K562 (cell line): ENCODE results near the gene KLF5. TPM values are rescaled to one million over a fixed set of nuclear protein-coding genes. Genes with fewer than 3 reads are reported as not detected.

Experiments used
- CREB3 ChIP-seq: fragments of 450-650 bp; conservative IDR thresholded peaks from 2 replicates; pipeline ENCODE4 v1.6.1; 2016; ENCODE audit warnings: missing genetic modification characterization, low read depth, mild to moderate bottlenecking, missing compliant biosample characterization, moderate library complexity
- GMEB1 ChIP-seq: fragments of 250-450 bp; sonication (Bioruptor Pico); IDR thresholded peaks from 2 replicates; pipeline ENCODE4 v1.4.0; 2020; ENCODE audit warnings: mild to moderate bottlenecking
- JUNB ChIP-seq: fragments of 450-650 bp; formaldehyde crosslinking; conservative IDR thresholded peaks from 2 replicates; pipeline ENCODE4 v1.4.0; 2020; ENCODE audit warnings: mild to moderate bottlenecking
- NCOR1 ChIP-seq: fragments of 450-650 bp; IDR thresholded peaks from 2 replicates; pipeline ENCODE4 v1.6.1; 2016; ENCODE audit warnings: mild to moderate bottlenecking, moderate library complexity
- SAFB ChIP-seq: fragments of 200-400 bp; formaldehyde crosslinking; IDR thresholded peaks from 2 replicates; pipeline ENCODE4 v1.6.1; 2017; ENCODE audit warnings: low read depth, low read length, borderline replicate concordance
- SMARCE1 ChIP-seq: fragments of 450-650 bp; IDR thresholded peaks from 2 replicates; pipeline ENCODE4 v1.7.1; 2016; ENCODE audit warnings: mild to moderate bottlenecking
- TAL1 ChIP-seq: fragments of 450-650 bp; IDR thresholded peaks from 2 replicates; pipeline ENCODE4 v1.6.1; 2016; ENCODE audit warnings: mild to moderate bottlenecking
- TCF3 ChIP-seq: sonication (generic); formaldehyde crosslinking; IDR thresholded peaks from 2 replicates; pipeline ENCODE4 v1.4.0; 2020; ENCODE audit warnings: mild to moderate bottlenecking, missing genetic modification reagents
- THRA ChIP-seq: fragments of 450-650 bp; IDR thresholded peaks from 2 replicates; pipeline ENCODE4 v1.6.1; 2017; ENCODE audit warnings: mild to moderate bottlenecking, moderate library complexity
- TRIM24 ChIP-seq, 2 experiments: fragments of 450-650 bp; IDR thresholded peaks; 2 replicates each; pipeline ENCODE4 v1.6.1; 2016
- XRCC3 ChIP-seq: fragments of 450-650 bp; IDR thresholded peaks from 2 replicates; pipeline ENCODE4 v1.6.1; 2017; ENCODE audit warnings: mild to moderate bottlenecking, moderate library complexity
- ZNF444 ChIP-seq: fragments of 250-450 bp; sonication (Bioruptor Pico); IDR thresholded peaks from 2 replicates; pipeline ENCODE4 v1.4.0; 2020; ENCODE audit warnings: mild to moderate bottlenecking, moderate library complexity
- polyA plus RNA-seq, 8 experiments: library from polyadenylated mRNA; depleted of rRNA in 4 of 8; stranded (reverse) in 5 of 8; unstranded in 3 of 8; fragments of >200 nt; fragmentation: Nextera tagmentation in 2 of 8; fragmentation: Illumina TruSeq in 1 of 8; extraction: Ambion mirVana in 2 of 8; extraction: Trizol in 1 of 8; gene quantifications; 2 replicates each; pipeline versions ENCODE4 v1.2.1 to v1.2.3, GENCODE V29; 2011 to 2014; ENCODE audit warnings: inconsistent platforms in 1 of 8, missing spikeins in 1 of 8
- total RNA-seq, 7 experiments: library from RNA; depleted of rRNA in 6 of 7; stranded (reverse); fragments of >200 nt in 6 of 7; fragmentation: Illumina TruSeq in 2 of 7; extraction: Trizol in 2 of 7; gene quantifications; 2 replicates each; pipeline versions ENCODE4 v1.2.1 to v1.2.3, GENCODE V29; 2011 to 2021; ENCODE audit warnings: low replicate concordance in 1 of 7

KLF5 gene
- total and polyA plus RNA-seq, 9 of the 15 experiments (the other 6 are each of a cell fraction or from before 2014, with no cell fraction given): 0.17 to 1.0 (median 0.36) TPM

- TF ChIP-seq THRA (no peak), SAFB (no peak), GMEB1 (CRISPR knock-in tag) (no peak), CREB3 (tag) (no peak), JUNB (no peak), ZNF444 (no peak), NCOR1 (peak; percentile 38), SMARCE1 (no peak), TRIM24 (IDR thresholded peaks at IDR 0.05) (0 out of 4 replicates have a peak, but pooled peaks of 1 of the 2 experiments have one; percentile 11), TAL1 (peak; percentile 60), TCF3 (CRISPR knock-in tag) (peak; percentile 85), XRCC3 (no peak)
Observed at GRCh38 chr13:73040968-73041596, 17.7 kb upstream of the KLF5 start (continued).
